SK-N-SH treated with all-trans-retinoic acid at 6 μM for 48 hours (cell line): Measurements from ENCODE around the gene TPM4.

ENCODE experiments used
- CSDC2 ChIP-seq: fragments of 250-450 bp; sonication (Bioruptor Pico); IDR thresholded peaks from 2 replicates; pipeline ENCODE4 v1.5.0; 2020; ENCODE audit warnings: mild to moderate bottlenecking, moderate library complexity
- OSR1 ChIP-seq: fragments of 250-450 bp; sonication (Bioruptor Pico); IDR thresholded peaks from 2 replicates; pipeline ENCODE4 v1.8.0; 2022; ENCODE audit warnings: moderate library complexity, mild to moderate bottlenecking, inconsistent platforms
- PATZ1 ChIP-seq: fragments of 250-450 bp; sonication (Bioruptor Pico); IDR thresholded peaks from 2 replicates; pipeline ENCODE4 v1.8.0; 2020; ENCODE audit warnings: mild to moderate bottlenecking, moderate library complexity, borderline replicate concordance
- SNAI2 ChIP-seq: fragments of 250-450 bp; sonication (Bioruptor Pico); IDR thresholded peaks from 2 replicates; pipeline ENCODE4 v1.5.0; 2020; ENCODE audit warnings: mild to moderate bottlenecking, moderate library complexity
- TCF4 ChIP-seq: fragments of 250-450 bp; sonication (Bioruptor Pico); IDR thresholded peaks from 2 replicates; pipeline ENCODE4 v1.8.0; 2021; ENCODE audit warnings: mild to moderate bottlenecking, moderate library complexity, borderline replicate concordance
- ZC3H10 ChIP-seq: fragments of 250-450 bp; sonication (Bioruptor Pico); IDR thresholded peaks from 2 replicates; pipeline ENCODE4 v1.5.1; 2021; ENCODE audit warnings: mild to moderate bottlenecking, moderate library complexity
- ZFP30 ChIP-seq: fragments of 450-650 bp; formaldehyde crosslinking; IDR thresholded peaks from 2 replicates; pipeline ENCODE4 v1.5.0; 2022; ENCODE audit warnings: mild to moderate bottlenecking, moderate library complexity
- ZNF565 ChIP-seq: fragments of 450-650 bp; formaldehyde crosslinking; conservative IDR thresholded peaks from 2 replicates; pipeline ENCODE4 v1.5.0; 2020; ENCODE audit warnings: low read depth, mild to moderate bottlenecking, moderate library complexity
- ZNF8 ChIP-seq: fragments of 450-650 bp; formaldehyde crosslinking; IDR thresholded peaks from 2 replicates; pipeline ENCODE4 v1.5.0; 2020; ENCODE audit warnings: mild to moderate bottlenecking, moderate library complexity

DNA sequence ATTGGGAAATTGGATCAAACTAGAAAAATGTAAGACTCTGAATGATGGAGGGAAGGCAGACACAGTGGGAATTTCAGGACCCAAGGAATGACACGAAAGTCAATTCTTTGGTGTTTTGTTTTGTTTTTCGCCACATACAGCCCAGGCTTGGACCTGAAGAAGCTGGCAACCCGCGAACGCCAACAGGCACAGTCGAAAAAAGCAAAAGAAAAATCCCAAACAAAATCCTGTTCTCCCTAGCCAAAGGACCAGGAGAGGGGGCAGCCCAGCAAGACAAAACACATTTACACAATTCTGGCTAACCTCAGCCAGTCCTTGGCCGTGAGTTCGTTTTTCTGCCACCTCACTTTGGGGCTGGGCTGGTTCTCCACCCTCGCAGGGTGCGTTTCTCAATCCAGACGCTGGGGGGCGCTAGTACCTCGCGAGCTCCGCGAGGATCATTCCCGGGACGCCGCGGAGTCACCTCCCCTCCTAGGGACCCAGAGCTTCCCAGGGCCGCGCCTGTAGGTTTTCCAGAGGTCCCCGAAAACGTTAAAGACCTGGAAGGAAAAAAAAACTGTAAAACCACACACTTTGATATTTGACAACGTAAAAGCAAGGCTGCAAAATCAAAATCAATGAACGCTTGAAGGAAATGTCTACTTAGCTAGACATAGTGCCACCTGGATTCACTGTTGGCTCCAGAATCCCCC, 34.9 kb upstream of the TPM4 start:
- TF ChIP-seq OSR1 (CRISPR knock-in tag), result no peak
- no peak for TF ChIP-seq CSDC2 (CRISPR knock-in tag)
- no peak for TF ChIP-seq ZFP30 (CRISPR knock-in tag)
- no peak for TF ChIP-seq TCF4 (CRISPR knock-in tag)
- no peak for TF ChIP-seq SNAI2 (CRISPR knock-in tag)
- no peak for TF ChIP-seq ZNF8 (CRISPR knock-in tag)
- no peak for TF ChIP-seq PATZ1 (CRISPR knock-in tag)
- no peak for TF ChIP-seq ZC3H10 (CRISPR knock-in tag)
- TF ChIP-seq ZNF565 (CRISPR knock-in tag), result no peak
